ENCODE measurements around the gene DIAPH3.

The DIAPH3 gene

GRCh38 chr13:59665732-59666131 is 498.0 kb downstream of the DIAPH3 start:
- DNase-seq (ENCODE audit: low spot score), result no peak

DNA sequence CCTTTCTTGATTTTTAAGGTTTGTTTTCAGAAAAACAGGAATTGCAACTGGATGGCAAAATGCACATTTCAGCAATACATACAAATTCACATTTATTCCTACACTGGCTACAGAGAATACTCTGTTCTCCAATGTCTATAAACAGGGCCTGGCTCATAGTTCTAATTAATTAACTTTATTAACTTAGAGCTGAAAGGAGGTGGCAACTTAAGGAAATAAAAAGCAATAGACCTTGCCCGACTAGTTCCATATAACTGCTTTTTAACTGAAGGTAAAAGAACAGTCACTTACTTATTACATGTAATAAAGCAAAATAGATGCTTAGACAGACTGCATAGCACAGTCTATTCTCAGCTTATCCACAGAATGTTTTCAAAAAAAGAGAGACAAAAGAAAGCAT is 498.5 kb downstream of the DIAPH3 start:
- DNase-seq (ENCODE audit: low spot score), result no peak

- DNase-seq (ENCODE audit: low spot score), result no peak
Observed at GRCh38 chr13:59664586-59664985, 499.1 kb downstream of the DIAPH3 start.

DNA sequence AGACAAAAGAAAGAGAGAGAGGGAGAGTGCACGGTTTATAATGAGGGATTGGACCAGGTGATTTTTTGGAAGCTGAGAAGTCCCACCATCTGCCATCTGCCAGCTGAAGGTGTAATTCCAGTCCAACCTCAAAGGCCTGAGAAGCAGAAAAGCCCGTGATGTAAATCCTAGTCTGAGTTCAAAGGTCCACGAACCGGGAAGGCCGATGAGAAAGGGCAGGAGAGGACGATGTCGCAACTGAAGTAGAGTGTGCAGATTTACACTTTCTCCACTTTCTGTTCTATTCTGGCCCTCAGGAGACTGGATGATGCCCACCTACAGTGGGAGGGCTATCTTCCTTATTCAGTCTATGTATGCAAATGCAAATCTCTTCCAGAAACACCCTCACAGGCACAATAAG is 500.0 kb downstream of the DIAPH3 start:
- no peak for DNase-seq (ENCODE audit: low spot score)

DNA sequence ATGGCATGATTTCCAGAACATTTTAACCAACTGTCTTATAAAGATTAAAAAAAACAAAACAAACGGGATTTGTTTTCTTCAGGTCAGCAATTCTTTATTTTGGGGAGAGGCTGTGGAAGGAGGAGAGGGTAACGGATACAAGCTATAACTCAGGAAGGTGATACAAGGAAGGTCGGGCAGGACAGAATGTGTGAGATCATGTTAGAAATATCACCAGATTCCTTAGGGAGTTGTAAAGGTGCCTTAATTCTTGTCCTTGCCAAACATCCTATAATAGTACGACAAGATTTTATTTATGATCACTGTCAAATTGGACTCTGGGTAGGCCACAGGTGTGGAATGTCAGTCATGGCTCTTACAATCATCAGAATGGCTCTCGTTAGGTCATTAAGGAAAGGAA is 503.1 kb downstream of the DIAPH3 start:
- DNase-seq (ENCODE audit: low spot score), result no peak

- DNase-seq (ENCODE audit: low spot score), result no peak
Observed at GRCh38 chr13:59659981-59660380, 503.7 kb downstream of the DIAPH3 start.

GRCh38 chr13:59658738-59659330 is 504.9 kb downstream of the DIAPH3 start:
- DNase-seq (ENCODE audit: low spot score), result no peak

DNA sequence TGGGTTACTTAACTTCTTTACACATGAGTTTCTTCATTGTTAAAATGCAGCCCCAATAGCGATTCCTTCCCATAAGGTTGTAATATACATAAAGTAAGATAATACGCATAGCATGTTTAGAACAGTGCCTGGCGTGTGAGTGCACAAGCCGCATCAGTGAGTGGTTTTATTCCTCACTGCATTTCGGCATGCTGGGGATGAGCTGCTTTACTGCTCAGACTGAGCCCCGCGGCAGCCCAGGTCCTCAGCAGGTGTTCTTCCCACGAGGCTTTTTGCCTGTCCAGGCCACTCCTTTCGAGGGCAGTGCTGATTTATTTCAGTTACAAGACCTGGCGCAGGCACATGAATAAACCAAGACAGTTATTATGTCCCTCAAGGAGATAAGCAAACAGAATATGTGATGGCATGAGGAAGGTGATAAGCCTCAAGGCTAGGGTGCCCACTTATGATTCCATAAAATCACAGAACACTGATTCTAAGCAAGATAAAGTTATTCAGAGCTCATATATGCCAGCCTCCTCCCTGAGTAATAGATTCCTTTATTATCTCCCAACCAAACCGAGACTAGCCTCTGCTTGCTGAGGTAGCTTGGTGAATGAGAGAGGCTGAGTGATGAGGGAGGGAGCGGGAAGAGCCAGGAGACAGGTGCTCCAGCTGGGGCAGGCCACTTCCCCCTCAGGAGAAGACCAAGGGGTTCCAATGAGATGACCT is 505.5 kb downstream of the DIAPH3 start:
- no peak for DNase-seq (ENCODE audit: low spot score)

- no peak for DNase-seq (ENCODE audit: low spot score)
Observed at GRCh38 chr13:59653916-59654315, 509.8 kb downstream of the DIAPH3 start.

DNA sequence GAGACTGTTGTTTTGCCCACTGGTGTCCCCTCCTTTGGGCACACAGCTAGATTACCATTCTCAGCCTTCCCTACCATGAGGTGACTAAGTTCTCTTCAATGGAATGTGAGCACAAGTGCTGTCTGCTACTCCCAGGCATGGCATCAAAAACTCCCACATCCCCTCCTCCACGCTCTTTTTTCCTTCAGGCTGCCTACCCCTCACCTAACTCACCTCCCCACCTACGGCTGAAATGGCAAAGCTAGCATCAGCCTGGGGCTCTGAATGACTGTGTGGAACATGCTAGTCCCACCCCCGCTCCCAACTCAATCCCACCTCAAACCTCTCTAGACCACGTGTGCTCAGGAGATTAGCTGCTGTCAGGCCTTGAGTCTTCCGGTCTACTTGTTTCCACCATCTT is 512.2 kb downstream of the DIAPH3 start:
- DNase-seq (ENCODE audit: low spot score), result no peak

DNA sequence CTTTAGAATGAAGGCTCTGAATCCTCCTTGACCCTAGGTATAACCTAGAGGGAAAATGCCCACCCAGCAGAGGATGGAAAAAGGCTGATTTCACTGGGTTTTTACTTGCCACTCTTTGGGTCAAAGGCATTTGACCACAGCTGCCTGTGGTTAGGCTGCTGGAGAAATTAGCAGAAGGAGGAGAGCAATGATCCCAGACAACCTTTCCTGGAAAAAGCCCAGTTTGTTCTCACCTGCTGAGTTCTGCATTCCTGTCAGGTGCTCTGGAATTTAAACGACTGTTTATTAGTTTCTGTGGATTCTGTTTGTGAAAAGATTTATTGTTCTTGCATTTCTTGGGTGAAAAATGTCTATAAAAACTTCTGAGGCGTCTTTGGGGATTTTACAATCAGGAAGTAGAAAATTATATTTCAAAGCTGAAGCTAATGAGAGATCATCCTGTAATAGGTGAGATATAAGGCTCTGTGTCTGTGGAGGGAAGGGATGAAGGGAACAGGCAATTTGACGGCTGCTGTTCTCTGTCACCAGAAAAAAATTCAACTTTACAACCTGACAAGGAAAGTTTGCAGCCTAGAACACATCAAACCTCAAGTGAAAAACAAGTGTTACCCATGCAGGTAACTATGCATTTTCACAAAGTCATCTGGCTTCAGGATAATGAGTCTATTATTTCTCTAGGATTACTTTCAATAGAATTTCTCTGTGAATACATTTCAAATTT is 519.7 kb downstream of the DIAPH3 start:
- no peak for DNase-seq (ENCODE audit: low spot score)

DNA sequence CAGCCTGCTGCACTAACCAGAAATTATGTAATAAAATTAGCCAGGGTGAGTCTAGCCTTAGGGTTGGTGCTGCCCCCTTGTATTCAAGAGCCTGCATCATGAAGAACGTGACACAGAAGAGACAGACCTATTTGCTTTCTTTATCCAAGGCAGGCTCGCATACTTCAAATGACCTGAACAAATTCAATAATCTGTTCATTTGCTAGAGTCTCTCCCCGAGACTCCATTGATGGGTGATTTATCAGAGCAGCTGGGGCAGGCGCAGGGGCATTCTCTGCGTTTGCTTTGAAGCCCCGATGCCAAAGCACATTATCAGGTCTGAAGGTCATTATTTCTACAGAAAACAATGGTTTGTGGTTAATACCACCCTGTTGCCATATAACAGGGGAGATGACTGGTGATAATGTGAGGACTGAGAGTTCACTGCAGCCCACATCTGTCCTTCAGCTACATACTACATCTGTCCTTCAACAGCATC is 520.3 kb downstream of the DIAPH3 start:
- DNase-seq (ENCODE audit: low spot score), result no peak

DNA sequence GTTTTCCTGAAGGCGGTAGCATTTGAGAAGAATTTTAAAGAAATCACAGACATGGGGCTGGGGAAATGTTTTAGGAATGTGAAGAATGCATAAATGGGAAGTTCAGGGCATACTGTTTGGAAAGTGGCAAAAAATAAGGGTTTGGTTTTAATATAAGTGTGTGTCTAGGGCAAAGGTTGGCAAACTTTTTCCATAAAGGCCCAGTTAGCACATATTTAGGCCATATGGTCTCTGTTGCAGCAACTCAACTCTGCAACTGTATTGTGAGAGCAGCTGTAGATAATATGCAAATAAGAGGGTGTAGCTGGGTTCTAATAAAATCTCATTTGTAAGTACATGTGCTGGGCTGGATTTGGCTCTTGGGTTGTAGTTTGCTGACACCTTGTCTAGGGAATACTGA is 521.9 kb downstream of the DIAPH3 start:
- DNase-seq (ENCODE audit: low spot score), result no peak

GRCh38 chr13:59641261-59641660 is 522.5 kb downstream of the DIAPH3 start:
- DNase-seq (ENCODE audit: low spot score), result no peak

DNA sequence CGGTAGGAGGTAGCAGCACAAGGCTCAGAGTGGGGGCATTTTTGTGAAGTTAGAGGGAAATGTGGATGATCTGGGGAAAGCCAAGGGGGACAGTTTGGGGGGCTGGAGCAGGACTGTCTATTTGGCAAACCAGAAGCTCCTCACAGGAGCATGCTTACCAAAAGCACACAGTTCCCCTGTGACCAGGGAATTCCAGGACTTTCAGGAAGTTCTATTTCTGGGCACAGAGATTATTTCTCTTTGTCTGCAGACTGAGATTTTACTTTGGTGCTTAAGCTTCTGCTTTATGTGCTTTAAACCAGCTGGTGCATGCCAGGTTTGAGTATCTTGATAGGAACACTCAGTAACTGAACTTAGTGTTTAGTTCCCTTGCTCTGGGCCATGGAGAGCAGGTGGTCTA is 525.3 kb downstream of the DIAPH3 start:
- no peak for DNase-seq (ENCODE audit: low spot score)

DNA sequence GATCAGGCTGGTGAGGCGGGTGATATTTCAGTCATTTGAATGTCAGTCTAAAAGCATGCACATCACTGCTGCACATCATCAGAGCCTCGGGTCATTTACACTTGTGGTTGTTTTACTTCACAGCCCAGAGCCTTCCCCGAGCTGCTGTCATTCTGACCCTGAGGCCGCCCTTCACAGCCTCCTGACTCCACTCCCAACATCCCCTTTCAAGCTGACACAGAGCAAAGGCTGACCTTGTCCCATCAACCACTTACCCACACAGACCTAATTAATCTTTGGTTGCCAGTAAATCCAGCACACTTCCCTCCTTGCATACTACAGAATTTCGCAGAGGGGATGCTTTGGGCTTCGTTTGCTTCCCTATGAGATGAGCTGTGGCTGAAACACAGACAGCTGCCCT is 528.1 kb downstream of the DIAPH3 start:
- DNase-seq (ENCODE audit: low spot score), result no peak

GRCh38 chr13:59633290-59633689 is 530.4 kb downstream of the DIAPH3 start:
- DNase-seq (ENCODE audit: low spot score), result no peak

DNA sequence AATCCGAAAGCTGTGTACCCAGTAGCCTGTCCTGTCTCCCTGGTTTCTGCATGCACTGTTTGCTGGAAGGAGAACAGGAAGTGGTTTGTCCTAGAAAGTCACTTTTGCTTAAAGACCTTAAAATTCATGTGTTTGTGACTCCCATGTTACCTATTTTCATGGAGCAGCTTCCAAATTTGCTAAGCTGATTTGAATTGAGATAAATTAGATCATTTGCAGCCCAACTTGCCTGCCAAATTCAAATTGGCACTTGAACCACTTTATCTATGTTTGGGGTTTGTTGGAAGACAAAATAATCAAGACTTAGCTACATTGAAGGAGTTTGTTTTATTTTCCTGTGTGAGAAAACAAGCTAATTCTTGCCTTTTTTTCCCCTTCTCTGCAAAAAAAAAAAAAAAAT is 532.5 kb downstream of the DIAPH3 start:
- no peak for DNase-seq (ENCODE audit: low spot score)

DNA sequence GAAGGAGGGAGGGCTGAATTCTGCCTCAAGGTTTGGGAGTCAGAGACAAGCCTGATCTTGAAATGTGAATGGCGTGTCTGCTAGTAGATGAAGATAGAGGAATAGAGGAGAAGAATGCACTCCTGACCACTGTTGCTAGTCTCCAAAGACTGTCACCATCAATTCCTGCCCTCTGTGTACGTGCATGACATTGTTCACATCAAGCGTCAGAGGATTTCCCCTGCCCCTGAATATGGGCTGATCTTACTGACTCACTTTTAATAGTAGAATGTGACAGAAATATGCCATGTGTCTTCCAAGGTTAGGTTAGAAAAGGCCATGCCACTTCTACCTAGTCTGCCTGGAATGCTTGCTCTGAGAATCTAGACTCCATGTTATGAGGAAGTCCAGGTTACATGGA is 538.6 kb downstream of the DIAPH3 start:
- DNase-seq (ENCODE audit: low spot score), result no peak

- no peak for DNase-seq (ENCODE audit: low spot score)
Observed at GRCh38 chr13:59623206-59623915, 540.4 kb downstream of the DIAPH3 start.

DNA sequence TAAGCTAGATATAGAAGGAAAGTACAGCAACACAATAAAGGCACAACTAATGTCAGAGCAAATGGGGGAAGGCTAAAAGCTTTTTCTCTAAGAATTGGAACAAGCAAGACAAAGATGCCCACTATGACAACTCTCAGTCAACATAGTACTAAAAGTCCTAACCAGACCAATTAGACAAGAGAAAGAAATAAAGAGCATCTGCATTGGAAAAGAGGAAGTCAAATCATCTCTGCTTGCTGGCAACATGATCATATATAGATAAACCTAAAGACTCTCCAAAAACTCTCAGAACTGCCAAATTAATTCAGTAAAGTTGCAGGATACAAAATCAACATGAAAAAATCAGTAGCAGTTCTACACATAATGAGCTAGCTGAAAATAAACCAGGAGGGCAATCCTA is 542.0 kb downstream of the DIAPH3 start:
- DNase-seq (ENCODE audit: low spot score), result no peak

All from AG08395 (cell line).